H1 (cell line): ENCODE results near the gene SEMA4C. TPM values are rescaled to one million over a fixed set of nuclear protein-coding genes. Genes with fewer than 3 reads are reported as not detected.

Source experiments
- CTCF ChIA-PET: fragments of 300-600 bp; sonication (Branson Sonifier 250); formaldehyde crosslinking; loops from one replicate; lab custom pipeline; 2021; ENCODE audit not compliant: partially characterized antibody; lab: Charles Lee
- POLR2A ChIA-PET: fragments of 300-600 bp; sonication (Branson Sonifier 250); formaldehyde crosslinking; loops from one replicate; lab custom pipeline; 2021; ENCODE audit warnings: inconsistent platforms; ENCODE audit not compliant: partially characterized antibody; lab: Charles Lee
- DNase-seq, 2 experiments: peaks; one replicate each; pipeline versions ENCODE4 v3.0.0 to v3.0.0-alpha.2; 2010 to 2022; ENCODE audit warnings: low spot score in 2 of 2, low read depth in 1 of 2, mixed read lengths in 1 of 2
- FAIRE-seq: peaks from 2 replicates; lab custom pipeline; 2011; peaks lifted over from hg19 to GRCh38; lab: Jason Lieb, UNC
- H2AFZ ChIP-seq: 2 replicates; pipeline ENCODE4 v1.8.1; 2012; ENCODE audit warnings: low read length, inconsistent platforms
- H2AK5ac ChIP-seq: 2 replicates; pipeline ENCODE4 v1.6.1; 2013; ENCODE audit warnings: low read depth, low read length
- H2BK120ac ChIP-seq: replicated peaks from 2 replicates; pipeline ENCODE3; 2013; ENCODE audit warnings: low read depth, low read length, inconsistent platforms
- H2BK12ac ChIP-seq: 2 replicates; pipeline ENCODE4 v1.6.1; 2013; ENCODE audit warnings: low read depth, low read length
- H2BK15ac ChIP-seq: 2 replicates; pipeline ENCODE4 v1.6.1; 2013; ENCODE audit warnings: low read length
- H2BK20ac ChIP-seq: 2 replicates; pipeline ENCODE4 v1.6.1; 2013; ENCODE audit warnings: low read length
- H2BK5ac ChIP-seq: 2 replicates; pipeline ENCODE4 v1.6.1; 2013; ENCODE audit warnings: low read depth, low read length
- H3K14ac ChIP-seq: 2 replicates; pipeline ENCODE4 v1.6.1; 2013; ENCODE audit warnings: inconsistent platforms; ENCODE audit not compliant: insufficient read length
- H3K18ac ChIP-seq: 2 replicates; pipeline ENCODE4 v1.6.1; 2013; ENCODE audit warnings: low read length; ENCODE audit errors: extremely low read depth
- H3K23ac ChIP-seq: 2 replicates; pipeline ENCODE4 v1.6.1; 2013; ENCODE audit warnings: inconsistent platforms; ENCODE audit not compliant: insufficient read length
- H3K23me2 ChIP-seq: 2 replicates; pipeline ENCODE4 v1.6.1; 2013; ENCODE audit warnings: low read depth, low read length
- H3K27ac ChIP-seq: 2 replicates; pipeline ENCODE4 v1.6.1; 2011; ENCODE audit warnings: low read depth, low read length, inconsistent platforms
- H3K27me3 ChIP-seq, 4 experiments: replicated peaks in 1 of 4; 1 replicate in 1 of 4; 2 replicates in 3 of 4; pipeline versions ENCODE4 v1.6.1 to v1.8.1; 2011 to 2013; ENCODE audit warnings: low read length in 3 of 4, mild to moderate bottlenecking in 3 of 4, inconsistent platforms in 2 of 4, mixed read lengths in 2 of 4, moderate library complexity in 1 of 4; ENCODE audit not compliant: control insufficient read depth in 3 of 4, insufficient read depth in 3 of 4; ENCODE audit errors: extremely low read depth in 1 of 4
- H3K36me3 ChIP-seq, 4 experiments: 2 replicates each; pipeline versions ENCODE4 v1.6.1 to v1.8.1; 2011 to 2013; ENCODE audit warnings: mild to moderate bottlenecking in 4 of 4, low read length in 3 of 4, moderate library complexity in 2 of 4, control low read depth in 1 of 4, inconsistent platforms in 1 of 4; ENCODE audit not compliant: insufficient read depth in 4 of 4, control insufficient read depth in 2 of 4
- H3K4ac ChIP-seq: replicated peaks from 2 replicates; pipeline ENCODE3; 2013; ENCODE audit warnings: low read length, low read depth, mixed read lengths, inconsistent platforms; ENCODE audit not compliant: insufficient read length
- H3K4me1 ChIP-seq, 4 experiments: replicated peaks in 1 of 4; 1 replicate in 1 of 4; 2 replicates in 3 of 4; pipeline versions ENCODE4 v1.6.1 to v1.8.1; 2011 to 2013; ENCODE audit warnings: low read length in 3 of 4, inconsistent platforms in 2 of 4, mixed read lengths in 1 of 4; ENCODE audit not compliant: insufficient read depth in 4 of 4, control insufficient read depth in 3 of 4
- H3K4me2 ChIP-seq, 2 experiments: 2 replicates each; pipeline versions ENCODE4 v1.6.1 to v1.8.1; 2011 to 2013; ENCODE audit warnings: low read depth in 2 of 2, low read length in 2 of 2, control low read depth in 1 of 2, inconsistent platforms in 1 of 2, mild to moderate bottlenecking in 1 of 2; ENCODE audit not compliant: insufficient read depth in 1 of 2
- H3K4me3 ChIP-seq, 4 experiments: fragments of 200-600, 300-600 bp in 1 of 4; sonication (generic), shearing (Covaris generic), sonication (Bioruptor Twin) in 1 of 4; 2 replicates each; pipeline versions ENCODE4 v1.5.1 to v1.8.1; 2011 to 2016; ENCODE audit warnings: low read length in 4 of 4, low read depth in 3 of 4, control low read depth in 2 of 4, inconsistent platforms in 2 of 4, mild to moderate bottlenecking in 2 of 4, mixed read lengths in 1 of 4, moderate library complexity in 1 of 4; ENCODE audit not compliant: insufficient read depth in 2 of 4; ENCODE audit errors: extremely low read depth in 1 of 4
- H3K56ac ChIP-seq: replicated peaks from 2 replicates; pipeline ENCODE3; 2013; ENCODE audit warnings: low read depth, mild to moderate bottlenecking, mixed read lengths, low read length, inconsistent platforms; ENCODE audit not compliant: insufficient read length
- H3K79me1 ChIP-seq: 2 replicates; pipeline ENCODE4 v1.6.1; 2013; ENCODE audit warnings: low read depth, low read length, control low read depth
- H3K79me2 ChIP-seq, 2 experiments: 2 replicates each; pipeline versions ENCODE4 v1.6.1 to v1.8.1; 2012 to 2013; ENCODE audit warnings: low read length in 2 of 2, mild to moderate bottlenecking in 2 of 2, inconsistent platforms in 1 of 2; ENCODE audit not compliant: insufficient read depth in 2 of 2, control insufficient read depth in 1 of 2
- H3K9ac ChIP-seq, 4 experiments: replicated peaks in 1 of 4; 1 replicate in 1 of 4; 2 replicates in 3 of 4; pipeline versions ENCODE4 v1.6.1 to v1.8.1; 2011 to 2013; ENCODE audit warnings: low read depth in 3 of 4, low read length in 3 of 4, control low read depth in 2 of 4, mild to moderate bottlenecking in 2 of 4, moderate library complexity in 2 of 4, inconsistent platforms in 1 of 4; ENCODE audit errors: extremely low read depth in 1 of 4
- H3K9me3 ChIP-seq, 2 experiments: 2 replicates each; pipeline versions ENCODE4 v1.6.1 to v1.8.1; 2012 to 2013; ENCODE audit warnings: mild to moderate bottlenecking in 2 of 2, moderate library complexity in 2 of 2, control low read depth in 1 of 2, inconsistent platforms in 1 of 2, low read depth in 1 of 2, low read length in 1 of 2, mixed read lengths in 1 of 2; ENCODE audit not compliant: insufficient read depth in 2 of 2
- H4K20me1 ChIP-seq, 2 experiments: replicated peaks in 1 of 2; 2 replicates each; pipeline versions ENCODE3 to v1.8.1; 2011 to 2013; ENCODE audit warnings: inconsistent platforms in 2 of 2, low read length in 2 of 2, mild to moderate bottlenecking in 1 of 2; ENCODE audit not compliant: insufficient read depth in 2 of 2, control insufficient read depth in 1 of 2
- H4K5ac ChIP-seq: 2 replicates; pipeline ENCODE4 v1.6.1; 2013; ENCODE audit warnings: low read length, low read depth, mixed read lengths, inconsistent platforms; ENCODE audit not compliant: insufficient read length
- H4K8ac ChIP-seq: 2 replicates; pipeline ENCODE4 v1.8.0; 2013; ENCODE audit warnings: mild to moderate bottlenecking, moderate library complexity, low read length, inconsistent platforms; ENCODE audit not compliant: insufficient read depth; ENCODE audit errors: extremely low read depth
- H4K91ac ChIP-seq: replicated peaks from 2 replicates; pipeline ENCODE3; 2013; ENCODE audit warnings: low read length, mixed read lengths, inconsistent platforms; ENCODE audit not compliant: insufficient read length
- EGR1 ChIP-seq: IDR thresholded peaks from 2 replicates; pipeline ENCODE4 v1.6.1; 2011; ENCODE audit warnings: low read depth, low read length, borderline replicate concordance
- JUN ChIP-seq: IDR thresholded peaks from 2 replicates; pipeline ENCODE4 v1.6.1; 2011; ENCODE audit warnings: low read depth, mild to moderate bottlenecking, improper control_type of control experiment, low read length
- POU5F1 ChIP-seq: IDR thresholded peaks from 2 replicates; pipeline ENCODE4 v1.6.1; 2011; ENCODE audit warnings: low read depth, mild to moderate bottlenecking, low read length, moderate library complexity
- SAP30 ChIP-seq: fragments of 300-600 bp; sonication (generic); IDR thresholded peaks from 2 replicates; pipeline ENCODE4 v1.7.1; 2012; ENCODE audit warnings: low read length, moderate library complexity, mild to moderate bottlenecking, inconsistent platforms; ENCODE audit not compliant: insufficient read depth, insufficient replicate concordance
- SIN3A ChIP-seq, 2 experiments: IDR thresholded peaks in 1 of 2; conservative IDR thresholded peaks in 1 of 2; 2 replicates each; pipeline ENCODE4 v1.6.1; 2011 to 2012; ENCODE audit warnings: low read length in 2 of 2, improper control_type of control experiment in 1 of 2, low read depth in 1 of 2, mild to moderate bottlenecking in 1 of 2
- WGBS, 2 experiments: shearing (Covaris generic) in 1 of 2; methylation state at CpG; one replicate each; pipeline versions ENCODE4 v1.1.6 to v1.1.7; 2013 to 2015; ENCODE audit warnings: low lambda C conversion rate in 2 of 2, mixed read lengths in 2 of 2, inconsistent platforms in 1 of 2, low coverage in 1 of 2, missing lambda C conversion rate in 1 of 2; ENCODE audit not compliant: insufficient replicate concordance in 2 of 2, insufficient coverage in 1 of 2, insufficient read length in 1 of 2; ENCODE audit errors: extremely low coverage in 1 of 2, missing lambda C conversion rate in 1 of 2; 5-methylcytosine and 5-hydroxymethylcytosine counted together
- polyA plus RNA-seq, 7 experiments: library from polyadenylated mRNA; depleted of rRNA in 3 of 7; stranded (reverse) in 5 of 7; unstranded in 2 of 7; fragments of >200 nt in 5 of 7; fragments of 200-250 nt in 2 of 7; gene quantifications; 1 replicate in 5 of 7; 2 replicates in 1 of 7; 4 replicates in 1 of 7; pipeline versions ENCODE4 v1.2.1 to v1.2.3, GENCODE V29; 2011 to 2013; ENCODE audit warnings: missing spikeins in 2 of 7, mixed read lengths in 2 of 7
- total RNA-seq: library from RNA; stranded (reverse); fragmentation: NEBNext Ultra II Directional; extraction: Animal tissue kit (Norgen Biotek cat#: 25700); gene quantifications from 2 replicates; pipeline ENCODE4 v1.2.1, GENCODE V29; 2021

Gene SEMA4C
- total and polyA plus RNA-seq, 2 of the 8 experiments (the other 6 are each of a cell fraction or from before 2014, with no cell fraction given): 47.5 to 67.3 TPM

GRCh38 chr2:96872591-96873349 lies 2.9 kb upstream of the SEMA4C start:
- H2AK5ac ChIP-seq: 0 out of 2 replicates have a peak overlapping the region, but pooled peaks have one; percentile 59
- no peak overlapping the region; a peak in 1 of 8 replicates for H3K4me3 ChIP-seq
- no peak overlapping the region for H2AFZ ChIP-seq
- no peak overlapping the region for H4K5ac ChIP-seq
- no peak overlapping the region for H3K23ac ChIP-seq
- H3K4me1 ChIP-seq: peaks cover 11 to 46% (median 29%) of the 10 kb centered on the region in 4 experiments
- no peak overlapping the region for H3K4ac ChIP-seq
- no peak overlapping the region for H3K4me2 ChIP-seq
- no peak overlapping the region for H4K91ac ChIP-seq
- H4K8ac ChIP-seq: no peak overlapping the region
- H2BK20ac ChIP-seq: no peak overlapping the region
- ChIA-PET POLR2A (interaction anchor here (0.5 to 4.7 kb wide), 11 partner anchors 10 to 74 kb away, joined by 3 to 25 read pairs (median 5); partner anchors contain the start of genes ANKRD23 and ANKRD39), CTCF (interaction anchor here (0.6 to 8.1 kb wide), 14 partner anchors 10 to 88 kb away, joined by 3 to 48 read pairs (median 6); partner anchors contain the start of gene ANKRD39)
- H3K9ac ChIP-seq: no peak overlapping the region
- no peak for FAIRE-seq
- H3K79me1 ChIP-seq: no peaks in the 10 kb centered on the region
- H3K9me3 ChIP-seq: no peaks in the 10 kb centered on the region
- no peak overlapping the region for H2BK5ac ChIP-seq
- H2BK12ac ChIP-seq: no peak overlapping the region
- H3K27ac ChIP-seq: no peak overlapping the region
- no peak overlapping the region for H3K56ac ChIP-seq
- H2BK120ac ChIP-seq: no peak overlapping the region
- TF ChIP-seq JUN (no peak), SIN3A (conservative IDR thresholded peaks at IDR 0.05 in 1 of 2, IDR thresholded peaks at IDR 0.05 in 1 of 2; ENCODE audit: low read depth in 1 of 2, low read length in 2 of 2) (0 out of 4 replicates have a peak, but pooled peaks of 1 of the 2 experiments have one; percentile 21), POU5F1 (no peak), EGR1 (peak; percentile 61; the same call in 1 of the 2 replicates), SAP30 (no peak)
- TF ChIP-seq, all 59 proteins: peak for 2
- H3K14ac ChIP-seq: no peak overlapping the region
- H3K36me3 ChIP-seq: no peaks in the 10 kb centered on the region
- peaks cover 4 to 12% of the 10 kb centered on the region in 2 experiments for H3K79me2 ChIP-seq
- H3K27me3 ChIP-seq: peaks cover 0 to 3% (median 0%) of the 10 kb centered on the region in 4 experiments; a peak in 2 of 7 replicates
- no peaks in the 10 kb centered on the region for H4K20me1 ChIP-seq
- H2BK15ac ChIP-seq: no peak overlapping the region
- H3K18ac ChIP-seq: no peak overlapping the region; the same call in 1 of the 2 replicates
- 81% methylated on average over 14 of the region's 14 CpGs; no CpG with 5 or more reads in 1 of the 2 experiments for WGBS, 2 experiments
- DNase-seq: no peak
- H3K23me2 ChIP-seq: peaks cover 11% of the 10 kb centered on the region
